Ovary (tissue), 3 donors: ENCODE measurements around the gene DEAF1.

Experiments
- EP300 ChIP-seq: sonication (generic); formaldehyde crosslinking; IDR thresholded peaks from one replicate; pipeline ENCODE4 v1.6.1; 2017; ENCODE audit warnings: antibody characterized with exemption
- TF ChIP-seq, protein P1 (sequence below), 3 donors: fragments of 450-650 bp in 2 of 3; fragments of 200-600 bp in 1 of 3; IDR thresholded peaks; one replicate each; pipeline versions ENCODE4 v1.5.1 to v1.8.0; 2016 to 2022; ENCODE audit warnings: antibody characterized with exemption in 3 of 3, mild to moderate bottlenecking in 1 of 3
- donor health status: DM: no; HTN: no; CAD: no.

DNA sequence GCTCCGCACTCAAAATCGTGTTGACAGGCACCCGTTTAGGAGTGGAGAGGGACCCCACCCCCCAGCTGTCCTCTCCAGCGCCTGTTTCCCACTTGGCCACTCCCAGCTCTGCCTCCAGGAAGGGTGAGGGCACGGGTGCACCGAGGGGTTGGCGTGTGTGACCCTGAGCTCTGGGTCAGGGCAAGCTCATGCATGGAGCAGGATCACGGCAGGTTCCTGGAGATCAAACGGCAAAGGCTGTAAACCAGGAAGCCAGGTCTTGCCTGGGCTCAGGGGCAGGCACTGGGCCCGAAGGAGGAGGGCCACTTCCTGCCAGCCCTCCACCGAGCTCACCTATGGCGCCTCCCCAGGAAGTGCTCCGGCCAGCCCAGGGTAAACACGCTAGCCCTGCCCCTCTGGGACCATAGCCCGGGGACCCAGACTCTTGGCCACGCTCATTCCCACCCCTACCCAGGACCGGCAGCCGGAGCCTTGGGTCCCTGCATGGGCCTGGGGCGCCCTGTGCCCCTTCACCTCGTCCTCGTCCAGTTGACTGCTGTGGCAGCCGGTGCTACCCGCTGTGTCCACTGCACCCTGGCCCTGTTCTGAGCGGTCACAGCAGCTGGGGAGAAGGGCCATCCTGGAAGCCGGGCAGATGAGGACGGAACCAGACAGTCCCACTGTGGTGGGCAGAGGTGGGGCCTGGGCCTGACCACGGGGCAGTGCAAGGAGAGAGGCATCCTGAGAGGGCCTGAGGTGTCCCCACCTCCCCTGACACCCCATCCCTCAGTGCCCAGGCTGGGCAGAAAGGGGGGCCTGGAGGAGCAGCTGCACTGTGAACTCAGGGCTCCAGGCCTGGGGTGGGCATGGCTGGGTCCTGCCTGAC is 10.0 kb upstream of the DEAF1 start:
- TF ChIP-seq, protein P1, sequence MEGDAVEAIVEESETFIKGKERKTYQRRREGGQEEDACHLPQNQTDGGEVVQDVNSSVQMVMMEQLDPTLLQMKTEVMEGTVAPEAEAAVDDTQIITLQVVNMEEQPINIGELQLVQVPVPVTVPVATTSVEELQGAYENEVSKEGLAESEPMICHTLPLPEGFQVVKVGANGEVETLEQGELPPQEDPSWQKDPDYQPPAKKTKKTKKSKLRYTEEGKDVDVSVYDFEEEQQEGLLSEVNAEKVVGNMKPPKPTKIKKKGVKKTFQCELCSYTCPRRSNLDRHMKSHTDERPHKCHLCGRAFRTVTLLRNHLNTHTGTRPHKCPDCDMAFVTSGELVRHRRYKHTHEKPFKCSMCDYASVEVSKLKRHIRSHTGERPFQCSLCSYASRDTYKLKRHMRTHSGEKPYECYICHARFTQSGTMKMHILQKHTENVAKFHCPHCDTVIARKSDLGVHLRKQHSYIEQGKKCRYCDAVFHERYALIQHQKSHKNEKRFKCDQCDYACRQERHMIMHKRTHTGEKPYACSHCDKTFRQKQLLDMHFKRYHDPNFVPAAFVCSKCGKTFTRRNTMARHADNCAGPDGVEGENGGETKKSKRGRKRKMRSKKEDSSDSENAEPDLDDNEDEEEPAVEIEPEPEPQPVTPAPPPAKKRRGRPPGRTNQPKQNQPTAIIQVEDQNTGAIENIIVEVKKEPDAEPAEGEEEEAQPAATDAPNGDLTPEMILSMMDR (IDR thresholded peaks at IDR 0.05): no peak
- TF ChIP-seq EP300: no peak
